Gastrocnemius medialis (tissue), 4 donors: ENCODE results near the gene CRIP3. TPM values are rescaled to one million over a fixed set of nuclear protein-coding genes. Genes with fewer than 3 reads are reported as not detected.

ENCODE experiments used
- ATAC-seq, 2 donors: fragments of 150-250 bp; one replicate each; pipeline ENCODE4 v1.9.1; 2016
- DNase-seq, 2 donors: peaks; one replicate each; pipeline ENCODE4 v3.0.0-alpha.2; 2019
- H3K27ac ChIP-seq, 4 donors: fragments of 200-600 bp; sonication (generic); 1 replicate in 1 of 4; 2 replicates in 3 of 4; pipeline ENCODE4 v1.5.1; 2016 to 2018; ENCODE audit warnings: mild to moderate bottlenecking in 2 of 4, moderate library complexity in 1 of 4
- H3K27me3 ChIP-seq, 3 donors: fragments of 200-600 bp; sonication (generic) in 2 of 3; 1 replicate in 1 of 3; 2 replicates in 2 of 3; pipeline versions ENCODE4 v1.5.1 to v1.6.0; 2016 to 2019; ENCODE audit warnings: mild to moderate bottlenecking in 1 of 3, moderate library complexity in 1 of 3
- H3K36me3 ChIP-seq, 2 donors: fragments of 200-600 bp; sonication (generic) in 1 of 2; one replicate each; pipeline ENCODE4 v1.5.1; 2017 to 2018
- H3K4me1 ChIP-seq, 2 donors: fragments of 200-600 bp; sonication (generic) in 1 of 2; one replicate each; pipeline ENCODE4 v1.5.1; 2016 to 2017; ENCODE audit warnings: mild to moderate bottlenecking in 2 of 2
- H3K4me3 ChIP-seq, 4 donors: fragments of 200-600 bp; sonication (generic) in 3 of 4; 1 replicate in 1 of 4; 2 replicates in 3 of 4; pipeline ENCODE4 v1.5.1; 2016 to 2019; ENCODE audit warnings: mild to moderate bottlenecking in 2 of 4
- H3K9me3 ChIP-seq, 3 donors: fragments of 200-600 bp; sonication (generic) in 2 of 3; 1 replicate in 1 of 3; 2 replicates in 2 of 3; pipeline ENCODE4 v1.5.1; 2016 to 2019
- POLR2A ChIP-seq, 2 donors: fragments of 450-650 bp; IDR thresholded peaks; one replicate each; pipeline ENCODE4 v1.6.1; 2017; ENCODE audit warnings: antibody characterized with exemption in 2 of 2, mild to moderate bottlenecking in 2 of 2, moderate library complexity in 2 of 2
- in situ Hi-C, 4 donors: fragments of 200-750 bp; cut with MboI; loops; one replicate each; pipeline versions ENCODE4 v1.15.0 to v1.8.0; 2017; ENCODE audit warnings: low sequenced_read_pairs in 4 of 4
- intact Hi-C: fragments of 100-400 bp; cut with DNase I; formaldehyde crosslinking; loops from one replicate; pipeline ENCODE4 v1.15.1; 2023; ENCODE audit warnings: low total_unique reads
- total RNA-seq, 4 donors: library from RNA; depleted of rRNA; stranded (reverse); fragments of >200 nt; gene quantifications; one replicate each; pipeline versions ENCODE4 v1.1.0 to v1.2.3, GENCODE V29; 2016
- TF ChIP-seq, protein P1 (sequence below), 5 experiments: fragments of 450-650 bp in 3 of 5; fragments of 200-600 bp in 2 of 5; sonication (generic) in 2 of 5; IDR thresholded peaks in 4 of 5; conservative IDR thresholded peaks in 1 of 5; 1 replicate in 4 of 5; 2 replicates in 1 of 5; pipeline ENCODE4 v1.5.1; 2016 to 2019; ENCODE audit warnings: antibody characterized with exemption in 5 of 5, mild to moderate bottlenecking in 3 of 5, moderate library complexity in 3 of 5

The CRIP3 gene
- total RNA-seq, 4 donors from 2014 or later, result 0.68 TPM; not detected in 3

DNA sequence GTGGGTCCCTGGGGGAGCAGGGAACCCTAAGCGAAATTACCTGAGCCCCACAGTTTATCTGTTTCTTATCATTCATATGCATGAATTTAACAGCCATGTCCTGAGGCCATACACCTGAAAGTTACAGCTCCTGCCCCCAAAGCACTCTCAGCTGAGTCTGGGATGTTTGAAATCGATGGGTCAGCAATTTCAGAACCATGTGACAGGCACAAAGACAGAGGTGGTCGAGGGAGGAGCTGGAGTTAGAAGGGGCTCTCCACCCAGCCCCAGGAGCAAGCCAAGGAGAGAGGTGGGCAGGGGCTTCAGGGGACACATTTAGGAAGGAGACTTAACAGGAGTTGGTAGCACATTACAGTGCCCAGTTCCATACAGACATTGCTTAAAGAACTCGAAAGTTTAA lies 50.4 kb downstream of the CRIP3 start:
- Histone ChIP-seq H3K4me1 (no peaks in the 10 kb centered on the region), H3K36me3 (no peaks in the 10 kb centered on the region), H3K9me3 (no peaks in the 10 kb centered on the region), H3K27ac (no peak overlapping the region), H3K4me3 (no peak overlapping the region), H3K27me3 (peaks cover 0 to 4% (median 0%) of the 10 kb centered on the region in 3 donors)
- intact Hi-C loops, result no loop called here
- DNase-seq (no peak), ATAC-seq (no peak)
- no peak for TF ChIP-seq POLR2A (IDR thresholded peaks at IDR 0.05)
- TF ChIP-seq, protein P1, sequence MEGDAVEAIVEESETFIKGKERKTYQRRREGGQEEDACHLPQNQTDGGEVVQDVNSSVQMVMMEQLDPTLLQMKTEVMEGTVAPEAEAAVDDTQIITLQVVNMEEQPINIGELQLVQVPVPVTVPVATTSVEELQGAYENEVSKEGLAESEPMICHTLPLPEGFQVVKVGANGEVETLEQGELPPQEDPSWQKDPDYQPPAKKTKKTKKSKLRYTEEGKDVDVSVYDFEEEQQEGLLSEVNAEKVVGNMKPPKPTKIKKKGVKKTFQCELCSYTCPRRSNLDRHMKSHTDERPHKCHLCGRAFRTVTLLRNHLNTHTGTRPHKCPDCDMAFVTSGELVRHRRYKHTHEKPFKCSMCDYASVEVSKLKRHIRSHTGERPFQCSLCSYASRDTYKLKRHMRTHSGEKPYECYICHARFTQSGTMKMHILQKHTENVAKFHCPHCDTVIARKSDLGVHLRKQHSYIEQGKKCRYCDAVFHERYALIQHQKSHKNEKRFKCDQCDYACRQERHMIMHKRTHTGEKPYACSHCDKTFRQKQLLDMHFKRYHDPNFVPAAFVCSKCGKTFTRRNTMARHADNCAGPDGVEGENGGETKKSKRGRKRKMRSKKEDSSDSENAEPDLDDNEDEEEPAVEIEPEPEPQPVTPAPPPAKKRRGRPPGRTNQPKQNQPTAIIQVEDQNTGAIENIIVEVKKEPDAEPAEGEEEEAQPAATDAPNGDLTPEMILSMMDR (IDR thresholded peaks at IDR 0.05 in 4 of 5, conservative IDR thresholded peaks at IDR 0.05 in 1 of 5), result no peak
- in situ Hi-C loops, result no loop called here

DNA sequence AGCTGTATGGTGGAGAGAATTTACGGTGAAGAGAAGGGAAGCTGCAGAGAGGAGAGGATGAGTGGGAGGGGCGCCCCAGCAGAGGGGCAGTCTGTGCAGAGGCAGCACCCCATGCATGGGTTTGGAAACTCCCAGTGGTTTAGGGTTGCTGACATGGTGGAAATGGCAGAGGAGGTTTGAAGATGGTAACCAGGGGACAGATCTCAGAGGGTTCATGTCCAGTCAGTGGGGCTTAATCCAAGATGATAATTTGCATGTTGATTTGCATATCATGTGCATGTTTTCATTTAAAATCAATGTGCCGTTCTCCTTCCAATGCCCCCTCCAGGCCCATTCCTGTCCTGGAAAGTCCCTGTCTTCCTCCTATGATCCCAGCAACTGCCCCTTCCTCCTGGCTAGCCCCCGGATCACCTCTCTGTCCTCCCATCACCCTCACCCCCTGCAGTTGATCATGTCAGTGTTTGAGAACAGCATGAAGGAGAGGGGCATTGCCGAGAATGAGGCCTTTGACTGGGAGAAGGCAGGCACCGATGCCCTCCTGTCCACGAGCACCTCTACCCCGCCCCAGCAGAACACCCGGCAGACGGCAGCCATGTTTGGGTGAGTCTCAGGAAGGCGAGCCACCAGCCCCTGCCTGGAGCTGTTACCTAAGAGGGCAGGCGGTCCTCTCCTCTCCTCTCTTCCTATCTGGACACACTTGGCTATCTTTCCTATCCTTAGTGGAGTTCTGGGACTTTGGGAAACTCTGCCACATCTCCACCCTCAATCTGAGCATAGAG lies 51.1 kb downstream of the CRIP3 start:
- no peak for ATAC-seq
- in situ Hi-C loops, result no loop called here

DNA sequence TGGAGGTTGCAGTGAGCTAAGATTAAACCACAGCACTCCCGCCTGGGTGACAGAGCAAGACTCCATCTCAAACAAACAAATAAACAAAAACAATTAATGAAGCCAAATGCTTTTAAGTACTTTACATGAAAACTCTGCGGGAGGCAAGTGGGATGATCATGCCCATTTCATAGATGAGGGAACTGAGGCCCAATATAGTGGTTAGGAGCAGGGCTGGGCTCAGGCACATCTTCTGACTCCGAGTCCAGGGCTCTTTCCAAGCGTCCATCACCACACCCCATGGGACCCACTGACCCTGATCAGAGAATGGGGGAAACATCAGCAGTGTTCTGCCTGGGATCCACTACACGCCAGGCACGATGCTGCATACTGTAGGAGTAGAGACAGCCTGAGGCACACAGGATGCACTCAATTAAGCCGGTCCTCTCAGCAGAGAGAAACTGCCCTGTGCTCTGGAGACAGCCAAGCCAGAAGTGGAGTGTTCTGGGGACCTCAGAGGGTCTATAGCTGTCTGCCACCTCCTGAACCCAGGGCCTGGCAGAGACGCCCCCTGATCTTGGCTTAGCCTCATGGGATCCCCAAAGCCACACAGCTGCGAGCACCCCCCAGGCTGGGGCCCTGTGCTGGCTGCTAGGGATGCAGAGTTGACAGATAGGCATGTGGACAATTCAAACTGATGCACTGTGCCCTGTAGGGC lies 51.8 kb downstream of the CRIP3 start:
- intact Hi-C loops, result no loop called here
- peaks cover 0 to 9% (median under 1%) of the 10 kb centered on the region in 3 donors for H3K27me3 ChIP-seq
- in situ Hi-C loops, result no loop called here
- H3K27ac ChIP-seq, result no peak overlapping the region
- no peak for TF ChIP-seq POLR2A (IDR thresholded peaks at IDR 0.05)
- TF ChIP-seq, protein P1 (IDR thresholded peaks at IDR 0.05 in 4 of 5, conservative IDR thresholded peaks at IDR 0.05 in 1 of 5), result no peak
- H3K9me3 ChIP-seq, result no peaks in the 10 kb centered on the region
- no peaks in the 10 kb centered on the region for H3K4me1 ChIP-seq
- DNase-seq (no peak), ATAC-seq (no peak)
- H3K4me3 ChIP-seq, result no peak overlapping the region
- no peaks in the 10 kb centered on the region for H3K36me3 ChIP-seq

More for the DNA sequence above, 51.1 kb downstream of the CRIP3 start:
- Histone ChIP-seq H3K27me3 (peaks cover 0 to 9% (median 0%) of the 10 kb centered on the region in 3 donors), H3K36me3 (no peaks in the 10 kb centered on the region), H3K4me1 (no peaks in the 10 kb centered on the region), H3K4me3 (no peak overlapping the region), H3K9me3 (no peaks in the 10 kb centered on the region), H3K27ac (no peak overlapping the region)
- intact Hi-C loops, result no loop called here
- TF ChIP-seq, protein P1 (IDR thresholded peaks at IDR 0.05 in 4 of 5, conservative IDR thresholded peaks at IDR 0.05 in 1 of 5), result no peak
- TF ChIP-seq POLR2A (IDR thresholded peaks at IDR 0.05), result no peak
- no peak for DNase-seq

Other genes with a start within 250 kb of the CRIP3 start
- 10 to 100 TPM; 34.1 to 64.9 (median 41.1) TPM for gene MRPL2, start 249.4 kb downstream of the CRIP3 start, total RNA-seq
- gene KLC4, start 249.2 kb downstream of the CRIP3 start, total RNA-seq, result 10 to 100 TPM; 12.2 to 19.3 (median 14.6) TPM
- gene PTK7, start 232.5 kb downstream of the CRIP3 start, total RNA-seq, result under 1 TPM; 0.15 to 0.64 (median 0.24) TPM
- 10 to 100 TPM; 35.2 to 54.7 (median 44.9) TPM for gene SRF, start 137.6 kb downstream of the CRIP3 start, total RNA-seq
- 10 to 100 TPM in 1 of 4 donors, 1 to 10 TPM in 3; 5.3 to 20.1 (median 7.1) TPM for gene CUL9, start 126.6 kb downstream of the CRIP3 start, total RNA-seq
- gene DNPH1, start 79.3 kb downstream of the CRIP3 start, total RNA-seq, result 10 to 100 TPM; 42.3 to 87.6 (median 69.2) TPM
- gene TTBK1, start 65.3 kb downstream of the CRIP3 start, total RNA-seq, result under 1 TPM in 1 of 4 donors, not detected in 3; 0.04 TPM
- under 1 TPM in 1 of 4 donors, not detected in 3; 0.42 TPM for gene SLC22A7, start 10.6 kb downstream of the CRIP3 start, total RNA-seq
- gene ZNF318, start 60.8 kb upstream of the CRIP3 start, total RNA-seq, result 10 to 100 TPM in 3 of 4 donors, 1 to 10 TPM in 1; 9.9 to 13.8 (median 12.4) TPM
- 10 to 100 TPM in 1 of 4 donors, 1 to 10 TPM in 3; 5.3 to 11.8 (median 8.6) TPM for gene ABCC10, start 118.7 kb upstream of the CRIP3 start, total RNA-seq
- gene DLK2, start 146.7 kb upstream of the CRIP3 start, total RNA-seq, result under 1 TPM in 1 of 4 donors, not detected in 3; 0.20 TPM
- 10 to 100 TPM; 28.8 to 45.2 (median 37.7) TPM for gene TJAP1, start 168.7 kb upstream of the CRIP3 start, total RNA-seq
- not detected for gene LRRC73, start 201.5 kb upstream of the CRIP3 start, total RNA-seq
- gene YIPF3, start 208.1 kb upstream of the CRIP3 start, total RNA-seq, result 10 to 100 TPM; 55.6 to 97.9 (median 73.5) TPM
- gene POLR1C, start 208.3 kb upstream of the CRIP3 start, total RNA-seq, result 10 to 100 TPM; 13.4 to 25.1 (median 16.7) TPM